Measurements from ENCODE around the gene PPP1R7. TPM values are rescaled to one million over a fixed set of nuclear protein-coding genes. Genes with fewer than 3 reads are reported as not detected.
A peak's percentile ranks its signal among the peaks of the same experiment; 100 is the strongest.

The PPP1R7 gene
- total and polyA plus RNA-seq, 7 donors: 44.0 to 108 (median 72.5) TPM

DNA sequence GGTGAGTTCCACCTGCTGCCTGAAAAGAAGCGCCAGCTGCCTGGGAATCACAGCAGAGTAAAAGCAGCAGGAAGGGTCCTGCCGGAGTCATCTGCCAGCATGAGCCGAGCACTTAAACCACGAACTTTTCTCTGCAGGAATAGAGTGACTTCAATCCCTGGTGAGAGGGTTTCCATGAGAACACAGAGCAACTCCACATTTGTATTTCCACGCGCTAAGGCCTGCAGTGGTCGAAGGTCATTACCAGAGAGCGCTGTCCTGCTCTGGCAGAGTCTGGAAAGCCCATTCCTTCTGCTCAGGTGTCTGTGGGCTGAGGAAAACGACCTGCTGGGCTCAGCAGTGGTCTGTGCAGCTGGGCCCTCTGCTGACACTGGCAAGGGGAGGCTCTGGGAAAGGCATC lies 7.7 kb upstream of the PPP1R7 start:
- 88 to 92% (median 91%) methylated on average over 9 of the region's 9 CpGs for WGBS, 3 donors
- Histone ChIP-seq H3K9me3 (no peaks in the 10 kb centered on the region), H3K27ac (no peak overlapping the region), H3K4me1 (no peaks in the 10 kb centered on the region), H3K36me3 (ENCODE audit: insufficient read depth in 1 of 2, low read depth in 1 of 2) (no peaks in the 10 kb centered on the region), H3K27me3 (ENCODE audit: insufficient read depth in 3 of 3, low read length in 2 of 3) (peaks cover 0 to under 1% (median 0%) of the 10 kb centered on the region in 3 donors), H3K4me3 (no peak overlapping the region)
- ATAC-seq (no peak), DNase-seq (peak in 1 of 2 donors; percentile 15)
- TF ChIP-seq, protein P1, sequence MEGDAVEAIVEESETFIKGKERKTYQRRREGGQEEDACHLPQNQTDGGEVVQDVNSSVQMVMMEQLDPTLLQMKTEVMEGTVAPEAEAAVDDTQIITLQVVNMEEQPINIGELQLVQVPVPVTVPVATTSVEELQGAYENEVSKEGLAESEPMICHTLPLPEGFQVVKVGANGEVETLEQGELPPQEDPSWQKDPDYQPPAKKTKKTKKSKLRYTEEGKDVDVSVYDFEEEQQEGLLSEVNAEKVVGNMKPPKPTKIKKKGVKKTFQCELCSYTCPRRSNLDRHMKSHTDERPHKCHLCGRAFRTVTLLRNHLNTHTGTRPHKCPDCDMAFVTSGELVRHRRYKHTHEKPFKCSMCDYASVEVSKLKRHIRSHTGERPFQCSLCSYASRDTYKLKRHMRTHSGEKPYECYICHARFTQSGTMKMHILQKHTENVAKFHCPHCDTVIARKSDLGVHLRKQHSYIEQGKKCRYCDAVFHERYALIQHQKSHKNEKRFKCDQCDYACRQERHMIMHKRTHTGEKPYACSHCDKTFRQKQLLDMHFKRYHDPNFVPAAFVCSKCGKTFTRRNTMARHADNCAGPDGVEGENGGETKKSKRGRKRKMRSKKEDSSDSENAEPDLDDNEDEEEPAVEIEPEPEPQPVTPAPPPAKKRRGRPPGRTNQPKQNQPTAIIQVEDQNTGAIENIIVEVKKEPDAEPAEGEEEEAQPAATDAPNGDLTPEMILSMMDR (IDR thresholded peaks at IDR 0.05): no peak
- intact Hi-C loops (cut with DNase I): no loop called here

GRCh38 chr2:241146286-241146685 lies 4.0 kb upstream of the PPP1R7 start:
- Histone ChIP-seq H3K36me3 (ENCODE audit: insufficient read depth in 1 of 2, low read depth in 1 of 2) (no peaks in the 10 kb centered on the region), H3K4me3 (no peak overlapping the region), H3K27ac (no peak overlapping the region), H3K4me1 (peaks cover 10% of the 10 kb centered on the region), H3K27me3 (ENCODE audit: insufficient read depth in 3 of 3, low read length in 2 of 3) (peaks cover 0 to 4% (median 0%) of the 10 kb centered on the region in 3 donors), H3K9me3 (no peaks in the 10 kb centered on the region)
- intact Hi-C loops (cut with DNase I): loop anchor here in 1 of 2 donors (5.0 kb wide), 1 partner anchor 39 kb away; no protein-coding TSS in a partner anchor
- no peak for ATAC-seq
- TF ChIP-seq, protein P1 (IDR thresholded peaks at IDR 0.05): no peak
- 75 to 80% (median 77%) methylated on average over 4 of the region's 4 CpGs for WGBS, 3 donors
- no peak for DNase-seq

GRCh38 chr2:241147336-241147735 lies 2.9 kb upstream of the PPP1R7 start:
- WGBS, 3 donors: 96 to 97% (median 96%) methylated on average over 3 of the region's 3 CpGs
- no peak overlapping the region for H3K27ac ChIP-seq
- TF ChIP-seq, protein P1 (IDR thresholded peaks at IDR 0.05): no peak
- peaks cover 14% of the 10 kb centered on the region for H3K4me1 ChIP-seq
- H3K36me3 ChIP-seq (ENCODE audit: insufficient read depth in 1 of 2, low read depth in 1 of 2): no peaks in the 10 kb centered on the region
- peaks cover 0 to 4% (median 0%) of the 10 kb centered on the region in 3 donors for H3K27me3 ChIP-seq (ENCODE audit: insufficient read depth in 3 of 3, low read length in 2 of 3)
- no peak overlapping the region for H3K4me3 ChIP-seq
- no peaks in the 10 kb centered on the region for H3K9me3 ChIP-seq
- DNase-seq (peak in 1 of 2 donors; percentile 16), ATAC-seq (no peak)
- intact Hi-C loops (cut with DNase I): loop anchor here in 1 of 2 donors (5.0 kb wide), 1 partner anchor 40 kb away; no protein-coding TSS in a partner anchor

DNA sequence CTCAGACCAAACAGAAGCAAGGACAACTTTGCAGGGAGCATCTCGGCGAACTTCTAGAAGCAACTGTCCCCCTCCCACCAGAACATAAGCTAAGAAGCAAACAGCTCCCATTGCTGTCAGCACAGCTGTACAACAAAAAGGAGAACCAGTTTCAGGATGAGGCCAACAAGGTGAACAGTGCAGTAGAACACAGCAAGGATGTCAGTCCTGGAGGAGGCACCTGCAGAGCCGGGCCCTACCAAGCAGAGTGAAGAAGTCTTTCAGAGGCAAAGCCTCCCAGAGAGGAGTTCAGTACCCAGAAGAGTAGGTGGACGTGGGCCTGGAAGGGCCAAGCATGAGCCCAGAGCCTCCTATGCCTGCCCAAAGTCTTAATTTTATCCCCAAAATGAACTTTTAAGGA lies 2.0 kb upstream of the PPP1R7 start:
- peak in 1 of 2 donors; percentile 4 for DNase-seq
- peaks cover 0 to 4% (median 0%) of the 10 kb centered on the region in 3 donors for H3K27me3 ChIP-seq (ENCODE audit: insufficient read depth in 3 of 3, low read length in 2 of 3)
- ATAC-seq: no peak
- no peaks in the 10 kb centered on the region for H3K36me3 ChIP-seq (ENCODE audit: insufficient read depth in 1 of 2, low read depth in 1 of 2)
- intact Hi-C loops (cut with DNase I): loop anchor here in 1 of 2 donors (5.0 kb wide), 1 partner anchor 41 kb away; no protein-coding TSS in a partner anchor
- peak overlapping the region; percentile 96 for H3K4me3 ChIP-seq
- TF ChIP-seq, protein P1 (IDR thresholded peaks at IDR 0.05): no peak
- 87 to 92% (median 90%) methylated on average over 4 of the region's 4 CpGs for WGBS, 3 donors
- H3K4me1 ChIP-seq: peaks cover 14% of the 10 kb centered on the region
- no peaks in the 10 kb centered on the region for H3K9me3 ChIP-seq
- no peak overlapping the region for H3K27ac ChIP-seq

Measured in psoas muscle (tissue), 8 donors.